ENCODE measurements around the gene ZIC4.

Gene ZIC4

GRCh38 chr3:147406028-147406931 lies at the start of gene ZIC4:
ZIC4 (minus strand) TSS chr3:147406543; CDS start chr3:147402797, 3,746 bp downstream.
- DNase-seq, result no peak

GRCh38 chr3:147449669-147450068 lies 43.3 kb upstream of the ZIC4 start:
- no peak for DNase-seq

GRCh38 chr3:147447224-147447623 lies 40.9 kb upstream of the ZIC4 start:
- no peak for DNase-seq

GRCh38 chr3:147431751-147432150 lies 25.4 kb upstream of the ZIC4 start:
- no peak for DNase-seq

- no peak for DNase-seq
These were observed 22.4 kb upstream of the ZIC4 start for GRCh38 chr3:147428754-147429153.

- no peak for DNase-seq
These were observed 22.0 kb upstream of the ZIC4 start for GRCh38 chr3:147428326-147428725.

- no peak for DNase-seq
These were observed 21.4 kb upstream of the ZIC4 start for GRCh38 chr3:147427746-147428145.

- DNase-seq, result no peak
These were observed 20.6 kb upstream of the ZIC4 start for GRCh38 chr3:147426931-147427330.

- no peak for DNase-seq
These were observed 19.1 kb upstream of the ZIC4 start for GRCh38 chr3:147425388-147425850.

GRCh38 chr3:147424581-147425387 lies 18.4 kb upstream of the ZIC4 start:
- no peak for DNase-seq

- DNase-seq, result no peak
These were observed 17.6 kb upstream of the ZIC4 start for GRCh38 chr3:147423798-147424580.

- DNase-seq, result no peak
These were observed 17.1 kb upstream of the ZIC4 start for GRCh38 chr3:147423537-147423797.

- no peak for DNase-seq
These were observed 16.5 kb upstream of the ZIC4 start for GRCh38 chr3:147422601-147423536.

GRCh38 chr3:147422196-147422595 lies 15.9 kb upstream of the ZIC4 start:
- DNase-seq, result no peak

- DNase-seq, result no peak
These were observed 15.0 kb upstream of the ZIC4 start for GRCh38 chr3:147421184-147421912.

- DNase-seq, result no peak
These were observed 14.2 kb upstream of the ZIC4 start for GRCh38 chr3:147420353-147421183.

- DNase-seq, result no peak
These were observed 13.5 kb upstream of the ZIC4 start for GRCh38 chr3:147419781-147420224.

- DNase-seq, result no peak
These were observed 12.7 kb upstream of the ZIC4 start for GRCh38 chr3:147418808-147419701.

GRCh38 chr3:147418371-147418781 lies 12.0 kb upstream of the ZIC4 start:
- DNase-seq, result no peak
